GM18507 (cell line): ENCODE results near the gene SETD6.
"Not testable (repeated sequence)": the region's sequence is repeated elsewhere in the genome, so short reads cannot be mapped to it uniquely, and the experiment has no call there.

Experiments used
- DNase-seq: peaks from one replicate; pipeline ENCODE4 v3.0.0; 2011; ENCODE audit warnings: low read depth; ENCODE audit not compliant: insufficient read length; ENCODE audit errors: extremely low spot score
- FAIRE-seq: peaks from 2 replicates; lab custom pipeline; 2011; peaks lifted over from hg19 to GRCh38; lab: Jason Lieb, UNC

The SETD6 gene, protein sequence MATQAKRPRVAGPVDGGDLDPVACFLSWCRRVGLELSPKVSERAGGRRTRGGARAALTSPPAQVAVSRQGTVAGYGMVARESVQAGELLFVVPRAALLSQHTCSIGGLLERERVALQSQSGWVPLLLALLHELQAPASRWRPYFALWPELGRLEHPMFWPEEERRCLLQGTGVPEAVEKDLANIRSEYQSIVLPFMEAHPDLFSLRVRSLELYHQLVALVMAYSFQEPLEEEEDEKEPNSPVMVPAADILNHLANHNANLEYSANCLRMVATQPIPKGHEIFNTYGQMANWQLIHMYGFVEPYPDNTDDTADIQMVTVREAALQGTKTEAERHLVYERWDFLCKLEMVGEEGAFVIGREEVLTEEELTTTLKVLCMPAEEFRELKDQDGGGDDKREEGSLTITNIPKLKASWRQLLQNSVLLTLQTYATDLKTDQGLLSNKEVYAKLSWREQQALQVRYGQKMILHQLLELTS

DNA sequence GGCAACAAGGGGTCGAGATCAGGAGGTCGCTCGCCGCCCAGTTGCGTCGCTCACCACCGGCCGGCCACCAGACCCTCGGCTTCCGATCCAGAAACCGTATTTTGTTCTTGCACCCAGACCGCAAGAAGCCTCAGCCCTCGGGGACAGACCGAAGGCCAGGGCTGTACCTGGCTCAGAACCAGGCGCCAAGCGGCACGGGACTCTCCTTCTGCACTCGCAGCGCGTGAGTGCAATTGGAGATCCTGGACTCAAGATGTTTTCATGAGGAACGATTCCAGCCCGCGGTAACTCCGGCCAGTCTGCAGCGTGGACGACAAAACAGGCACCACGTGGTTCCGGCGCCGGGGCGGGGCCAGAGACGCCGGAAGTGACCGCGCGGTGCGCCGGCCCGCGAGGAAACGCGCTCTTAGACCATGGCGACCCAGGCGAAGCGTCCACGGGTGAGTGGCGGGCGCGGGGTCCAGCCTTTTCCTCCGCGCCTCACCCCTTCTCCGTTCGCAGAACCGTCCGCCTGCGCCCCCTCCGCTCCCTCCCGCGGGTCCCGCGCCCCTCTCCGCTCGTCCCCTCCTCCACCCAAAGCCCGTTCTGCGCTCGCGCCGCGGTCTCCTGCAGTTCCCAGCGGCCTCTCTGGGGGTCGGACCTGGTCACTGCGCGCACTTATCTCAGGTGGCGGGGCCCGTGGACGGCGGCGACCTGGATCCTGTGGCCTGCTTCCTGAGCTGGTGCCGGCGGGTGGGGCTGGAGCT lies at the start of gene SETD6:
Gene SETD6 (plus strand): TSS at position 393 of the 746 bp plus-strand sequence. CDS start 21 bp downstream, at position 414.
- FAIRE-seq = peak; percentile 81
- peak; percentile 67 for DNase-seq

DNA sequence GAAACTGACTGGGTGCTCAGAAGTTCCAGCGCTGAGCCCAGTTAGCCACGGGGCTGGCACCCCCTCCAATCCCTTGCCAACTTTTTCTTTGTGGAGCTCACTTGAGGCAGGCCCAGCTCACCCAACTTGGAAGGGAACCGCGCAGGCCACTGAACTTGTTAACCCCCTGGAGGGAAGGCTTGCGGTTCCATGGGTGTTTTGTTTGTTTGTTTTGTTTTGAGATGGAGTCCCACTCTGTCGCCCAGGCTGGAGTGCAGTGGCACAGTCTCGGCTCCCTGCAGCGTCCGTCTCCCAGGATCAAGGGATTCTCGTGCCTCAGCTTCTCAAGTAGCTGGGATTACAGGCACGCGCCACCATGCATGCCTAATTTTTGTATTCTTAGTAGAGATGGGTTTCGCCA lies 49.5 kb upstream of the SETD6 start:
- DNase-seq = no peak
- FAIRE-seq = no peak

DNA sequence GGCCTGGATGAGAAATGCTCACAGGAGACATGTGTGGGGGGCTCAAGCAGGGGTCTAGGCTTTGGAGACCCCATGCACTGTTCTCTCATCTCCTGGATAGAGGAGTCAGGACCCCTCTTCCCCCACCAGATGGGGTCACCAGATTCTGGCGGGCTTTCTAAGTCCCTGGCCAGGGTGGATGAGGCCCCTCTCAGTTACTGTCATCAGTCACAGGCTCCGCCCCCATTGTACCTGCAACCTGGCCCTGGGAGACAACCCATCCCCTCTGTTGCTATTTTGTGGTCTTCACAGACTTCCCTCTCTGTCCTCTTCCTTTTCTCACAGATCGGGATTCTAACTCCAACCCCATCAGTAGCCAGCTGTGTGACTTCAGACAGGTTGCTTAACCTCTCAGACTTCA lies 48.9 kb upstream of the SETD6 start:
- DNase-seq (no peak), FAIRE-seq (no peak)

DNA sequence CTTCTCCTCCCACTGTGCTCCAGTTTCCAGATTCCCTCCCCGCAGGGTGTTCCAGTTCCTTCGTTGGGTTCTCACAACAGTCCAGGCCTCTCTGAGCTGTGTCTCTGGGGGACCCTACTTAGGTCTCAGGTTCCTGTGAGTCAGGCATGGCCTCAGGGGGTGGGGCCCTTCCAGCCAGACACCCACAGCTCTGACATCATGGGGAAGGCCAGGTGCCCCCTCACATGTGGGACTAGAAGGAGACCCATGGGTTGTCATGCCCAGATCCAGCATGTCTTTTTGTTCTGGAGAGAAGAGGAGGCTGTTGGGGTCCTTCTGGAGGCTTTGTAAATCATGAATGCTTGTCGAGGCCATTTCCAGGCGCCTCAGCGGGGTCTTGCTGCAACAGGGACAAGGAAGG lies 47.4 kb upstream of the SETD6 start:
- DNase-seq (no peak), FAIRE-seq (no peak)

DNA sequence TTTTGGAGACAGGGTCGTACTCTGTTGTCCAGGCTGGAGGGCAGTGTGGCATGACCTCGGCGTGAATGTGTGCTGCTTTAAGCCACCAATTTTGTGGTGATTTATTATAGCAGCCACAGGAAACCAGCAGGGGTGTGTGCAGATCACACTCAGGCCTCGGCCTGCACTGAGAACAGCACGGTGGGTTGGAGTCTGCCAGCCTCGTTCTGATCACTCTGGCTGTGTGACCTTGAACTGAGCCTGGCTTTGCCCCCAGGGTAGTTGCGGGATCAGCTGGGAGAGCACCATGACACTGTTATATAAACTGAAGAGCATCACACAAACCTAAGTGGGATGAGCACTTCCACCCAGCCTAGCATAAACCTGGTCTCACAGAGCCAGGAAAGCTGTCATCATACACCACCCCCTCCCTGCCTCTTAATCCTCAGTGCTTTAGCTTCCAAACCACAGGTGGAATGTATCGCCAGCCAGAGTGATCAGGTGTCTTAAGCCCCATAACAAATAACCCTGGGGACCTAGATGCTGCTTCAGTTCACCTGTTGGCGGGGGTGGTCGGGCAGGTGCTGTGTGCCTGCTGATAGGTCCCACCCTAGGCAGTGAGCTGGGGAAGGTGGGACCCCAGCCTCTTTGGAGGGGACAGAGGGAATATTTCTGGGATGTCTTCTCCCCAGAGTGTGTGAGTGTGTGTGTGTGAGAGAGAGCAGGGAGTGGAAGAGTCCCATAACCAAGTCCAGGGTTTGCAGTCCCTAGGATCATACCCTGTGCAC lies 43.9 kb upstream of the SETD6 start:
- no peak for DNase-seq
- no peak for FAIRE-seq

DNA sequence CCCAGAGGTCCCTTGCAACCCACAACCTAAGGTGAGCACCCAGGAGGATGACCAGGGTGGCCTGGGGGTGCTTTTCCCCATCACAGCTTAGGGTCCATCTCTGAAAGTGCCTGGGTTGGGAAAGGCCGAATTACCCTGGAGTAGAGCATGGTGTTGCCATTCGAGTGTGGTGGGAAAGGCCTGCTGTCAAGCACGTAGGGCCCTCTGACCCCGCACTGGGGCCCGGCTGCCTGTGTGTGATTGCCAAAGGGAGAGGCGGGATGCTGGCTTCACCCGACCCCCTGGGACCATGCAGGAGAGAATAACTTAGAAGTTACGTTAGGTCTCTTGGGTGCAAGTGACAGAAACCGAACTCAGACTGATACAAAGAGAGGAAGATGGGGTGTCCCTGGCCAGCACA lies 43.1 kb upstream of the SETD6 start:
- no peak for FAIRE-seq
- no peak for DNase-seq

DNA sequence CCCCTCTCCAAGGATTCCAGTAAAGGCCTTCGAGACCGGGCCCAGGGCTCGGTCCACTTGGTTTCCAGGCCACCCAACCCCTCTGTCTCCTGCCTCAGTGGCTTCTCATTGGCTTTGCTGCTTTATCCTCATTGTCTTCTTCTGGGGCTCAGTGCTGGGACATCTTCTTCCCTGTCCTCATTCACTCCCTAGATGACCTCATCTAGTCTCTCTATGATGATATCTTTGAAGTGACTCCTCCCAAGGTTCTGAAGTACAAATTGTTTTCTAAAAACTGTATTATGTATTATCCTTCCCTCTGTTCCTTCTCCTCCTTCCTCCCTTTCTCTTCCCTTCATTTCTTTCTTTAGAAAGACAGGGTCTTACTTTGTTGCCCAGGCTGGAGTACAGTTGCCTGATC lies 42.5 kb upstream of the SETD6 start:
- DNase-seq (no peak), FAIRE-seq (no peak)

DNA sequence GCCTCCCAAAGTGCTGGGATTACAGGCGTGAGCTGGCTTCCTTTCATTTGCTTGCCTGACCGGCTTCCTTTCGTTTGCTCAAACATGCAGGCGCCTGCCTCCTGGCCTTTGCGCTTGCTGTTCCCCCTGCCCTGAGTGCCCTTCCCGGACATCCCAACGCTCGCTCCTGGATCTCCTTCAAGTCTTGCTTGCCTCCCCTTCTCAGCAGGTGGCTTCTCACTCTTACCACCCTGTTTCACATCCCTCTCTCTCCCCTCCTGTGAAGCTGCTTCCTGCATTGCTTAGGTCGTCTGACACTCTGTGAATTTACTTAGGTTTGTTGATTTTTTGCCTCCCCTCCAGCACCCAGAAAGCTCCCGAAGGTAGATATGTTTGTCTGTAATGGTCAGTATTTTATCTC lies 41.0 kb upstream of the SETD6 start:
- DNase-seq (no peak), FAIRE-seq (no peak)

DNA sequence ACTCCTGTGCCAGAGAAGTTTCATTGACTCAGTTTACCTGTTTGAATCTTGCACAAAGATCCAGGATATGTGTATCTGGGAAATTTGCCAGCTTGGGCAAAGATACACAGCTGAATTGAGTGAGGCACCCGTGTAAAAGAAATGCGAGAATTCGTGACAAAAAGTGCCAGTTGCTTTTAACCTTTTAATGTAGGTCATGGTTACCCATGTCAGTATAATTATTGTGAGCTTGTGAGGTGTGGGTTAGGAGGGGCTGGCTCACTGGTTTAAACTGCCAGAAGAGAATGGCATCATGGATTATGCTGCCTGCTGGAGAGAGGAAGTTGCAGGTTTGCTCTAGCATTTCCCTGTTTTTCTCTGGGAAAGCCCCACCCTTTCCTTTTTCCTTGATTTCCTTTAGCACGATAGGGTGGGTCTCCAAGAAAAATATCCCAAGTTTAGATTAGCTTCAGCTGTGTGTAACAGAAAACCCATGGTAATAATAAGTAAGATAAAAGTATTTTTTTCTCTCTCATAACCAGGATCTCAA lies 40.2 kb upstream of the SETD6 start:
- FAIRE-seq (no peak), DNase-seq (no peak)

DNA sequence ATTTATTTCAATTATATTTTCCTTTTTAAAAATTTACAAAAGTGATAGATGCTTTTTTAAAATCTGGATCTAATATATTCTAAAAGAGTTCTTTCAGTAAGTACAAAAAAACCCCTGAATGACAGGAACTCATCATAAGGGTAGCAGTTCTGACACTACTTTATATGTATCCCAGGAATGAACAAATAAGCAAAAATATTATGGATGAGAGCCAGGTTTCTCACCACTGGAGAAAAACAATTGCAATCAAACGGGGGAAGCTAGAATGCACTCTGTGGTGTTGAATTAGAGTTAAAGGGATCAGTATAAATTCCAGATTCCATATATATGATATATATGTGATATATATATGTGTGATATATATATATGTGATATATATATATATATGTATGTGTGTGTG lies 38.5 kb upstream of the SETD6 start:
- no peak for FAIRE-seq
- no peak for DNase-seq

DNA sequence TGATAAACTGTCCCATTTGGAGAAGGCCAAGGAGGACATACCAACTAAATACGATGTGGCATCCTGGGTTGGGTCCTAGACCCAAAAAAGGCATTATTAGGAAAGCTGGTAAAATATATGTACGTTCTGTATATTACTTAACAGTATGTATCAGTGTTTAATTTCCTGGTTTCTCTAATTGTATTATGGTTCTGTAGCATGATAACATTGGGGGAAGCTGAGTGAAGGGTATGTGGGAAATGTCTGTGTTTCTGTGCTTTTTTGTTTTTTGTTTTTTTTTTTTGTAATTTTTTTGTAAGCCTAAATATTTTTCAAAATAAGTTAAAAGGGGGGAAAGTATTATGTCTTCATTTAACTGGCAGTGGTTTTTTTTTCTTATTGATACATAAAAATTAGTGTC lies 36.9 kb upstream of the SETD6 start:
- FAIRE-seq (no peak), DNase-seq (no peak)

DNA sequence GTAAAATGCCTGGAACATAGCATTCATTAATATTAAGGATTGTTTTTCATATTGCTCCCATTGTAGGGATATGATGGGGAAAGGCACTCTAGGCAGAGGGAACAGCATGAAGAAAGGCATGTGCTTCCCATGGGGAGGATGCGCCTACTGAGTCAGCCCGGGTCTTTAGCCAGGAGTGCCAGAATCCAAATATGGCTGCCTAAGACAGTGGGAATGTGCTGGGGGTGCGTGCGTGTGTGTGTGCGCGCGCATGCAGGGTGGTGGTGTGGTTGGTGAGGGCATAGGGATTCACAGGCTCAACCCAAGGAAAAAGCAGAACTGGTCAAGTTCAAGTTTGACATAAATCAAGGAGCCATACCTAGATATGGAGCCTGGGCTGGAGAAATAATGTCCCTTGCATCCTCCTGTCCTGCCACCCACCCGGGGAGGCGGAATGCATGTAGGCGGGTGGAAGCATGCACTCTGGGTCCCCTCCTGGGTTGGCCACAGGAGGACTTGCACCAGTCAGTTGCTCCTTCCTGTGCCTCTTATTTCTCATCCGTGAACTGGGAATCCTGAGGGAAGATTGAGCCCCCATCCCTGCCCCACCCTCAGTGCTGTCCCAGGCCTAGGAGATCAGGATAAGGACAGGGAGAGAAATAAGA lies 34.0 kb upstream of the SETD6 start:
- no peak for FAIRE-seq
- DNase-seq = no peak

DNA sequence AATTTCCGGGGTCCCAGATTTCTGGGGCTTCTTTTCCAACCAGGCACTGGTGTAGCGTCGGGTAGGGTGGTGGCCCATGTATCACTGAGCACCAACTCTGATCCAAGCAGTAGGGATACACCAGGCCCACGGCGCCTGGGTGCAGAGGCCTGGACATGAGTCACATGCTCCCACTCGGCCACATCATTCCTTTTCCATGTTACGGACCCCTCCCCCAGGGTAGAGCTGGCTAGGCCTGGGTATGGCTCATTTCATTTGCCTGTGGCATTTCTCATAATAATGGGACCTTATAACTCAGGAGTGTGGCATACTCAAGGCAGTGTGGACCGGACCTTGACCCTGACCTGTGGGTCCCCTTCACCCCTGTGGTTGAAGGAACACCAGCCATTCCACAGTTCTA lies 33.4 kb upstream of the SETD6 start:
- FAIRE-seq = no peak

DNA sequence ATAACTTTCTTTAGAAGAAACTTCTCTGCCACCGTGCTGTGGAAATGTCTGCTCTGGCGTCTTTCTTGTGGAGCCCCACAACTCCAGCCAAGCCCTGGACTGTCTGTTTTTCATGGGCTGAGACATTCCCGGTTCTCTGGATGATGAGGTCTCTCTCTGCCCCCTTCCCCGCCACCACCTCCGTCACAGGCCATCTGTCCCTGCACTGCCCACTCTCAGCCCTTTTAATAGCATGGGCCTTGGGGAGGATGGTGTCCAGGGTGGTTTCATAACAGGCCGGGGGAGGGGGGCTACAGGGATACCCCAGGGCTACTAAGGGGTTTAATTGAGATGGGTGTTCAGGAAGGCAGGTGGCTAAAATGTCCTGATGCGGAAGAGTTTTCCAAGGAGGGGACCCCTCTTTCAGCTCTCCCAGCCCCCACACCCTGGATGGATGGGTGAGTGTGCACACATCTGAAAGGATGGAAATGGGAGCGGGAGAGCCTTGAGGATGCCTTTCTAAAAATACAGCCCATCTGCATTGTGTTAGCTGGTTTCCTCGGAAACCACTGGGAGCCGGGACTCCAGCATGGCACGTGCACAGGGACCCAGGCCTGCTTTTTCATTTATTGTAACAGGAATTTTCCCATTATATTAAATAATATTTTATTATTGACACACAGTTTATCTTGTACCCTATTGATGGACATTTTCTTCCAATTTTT lies 30.0 kb upstream of the SETD6 start:
- DNase-seq = no peak
- no peak for FAIRE-seq

More for the DNA sequence above, 33.4 kb upstream of the SETD6 start:
- no peak for DNase-seq

DNA sequence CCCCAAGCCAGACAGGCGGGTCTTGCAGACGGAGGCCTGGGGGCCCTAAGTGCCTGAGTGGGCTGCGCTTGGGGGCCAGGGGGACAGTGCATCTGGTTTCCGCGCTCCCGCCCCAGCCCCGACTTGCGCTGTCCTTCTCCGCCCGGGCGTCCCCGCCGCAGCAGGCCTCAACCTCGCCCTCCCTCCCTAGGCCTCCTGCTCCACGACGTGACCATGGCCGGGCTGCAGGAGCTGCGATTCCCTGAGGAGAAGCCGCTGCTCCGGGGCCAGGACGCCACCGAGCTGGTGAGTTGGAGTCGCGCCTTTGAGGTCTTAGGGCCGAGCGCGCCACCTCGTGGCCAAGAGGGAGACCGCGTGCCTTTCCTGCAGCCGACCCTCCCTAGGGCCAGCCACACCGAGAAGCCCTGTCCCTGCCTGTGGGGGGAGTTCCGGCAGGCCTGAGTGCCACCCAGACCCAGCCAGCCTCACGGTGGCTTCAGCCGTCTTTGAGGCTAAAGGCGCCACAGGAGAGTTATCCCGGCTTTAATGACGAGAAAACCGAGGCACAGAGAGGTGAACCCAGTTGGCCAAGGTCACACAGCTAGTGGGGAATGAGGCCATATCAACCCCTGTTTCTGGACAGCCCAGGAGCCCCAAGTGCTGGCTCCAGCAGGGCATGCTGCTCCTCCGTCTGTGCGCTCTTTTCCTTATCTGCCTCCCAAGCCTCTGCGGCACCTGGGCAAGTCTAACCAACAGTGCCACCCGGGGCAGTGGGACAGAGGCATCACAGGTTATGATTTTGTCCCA lies 27.6 kb upstream of the SETD6 start:
- FAIRE-seq (peak; percentile 86), DNase-seq (peak; percentile 79)

DNA sequence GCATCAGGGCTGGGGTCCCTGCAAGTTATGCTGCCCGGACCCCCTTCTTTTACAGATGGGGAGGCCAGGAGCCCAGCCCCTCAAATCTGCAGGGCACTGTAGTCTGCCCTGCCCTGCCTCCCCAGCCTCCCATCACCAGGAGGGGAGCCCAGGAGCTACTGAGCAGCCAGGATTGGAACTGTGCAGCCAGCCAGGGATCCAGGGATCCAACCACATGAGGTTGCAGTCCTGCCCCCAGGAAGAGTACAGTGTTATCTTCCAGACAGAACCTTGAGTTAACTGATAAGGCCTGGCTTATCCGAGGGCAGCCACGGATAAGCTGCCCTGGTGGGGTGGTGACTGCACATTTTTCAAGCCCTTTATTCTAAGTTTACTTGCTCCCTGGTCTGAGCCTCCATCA lies 26.8 kb upstream of the SETD6 start:
- no peak for DNase-seq
- no peak for FAIRE-seq

DNA sequence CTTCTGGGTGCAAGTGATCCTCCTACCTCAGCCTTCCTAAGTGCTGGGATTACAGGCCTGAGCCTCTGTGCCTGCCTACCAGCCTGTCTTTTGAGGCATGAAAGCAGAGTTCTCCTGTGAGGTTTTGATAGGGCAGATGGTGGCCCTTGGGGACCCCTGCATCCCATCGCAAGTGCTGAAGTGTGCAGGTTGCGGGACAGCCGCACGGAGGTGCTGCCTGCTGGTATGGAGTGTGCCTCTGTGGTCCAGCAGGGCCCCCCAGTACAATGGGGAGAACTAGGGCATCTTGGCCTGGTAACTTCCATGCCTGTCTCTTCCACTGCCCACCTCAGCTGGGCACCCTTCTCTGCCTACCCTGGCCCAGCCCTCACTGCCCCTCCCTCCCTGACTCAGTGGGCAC lies 25.3 kb upstream of the SETD6 start:
- FAIRE-seq (no peak), DNase-seq (no peak)

DNA sequence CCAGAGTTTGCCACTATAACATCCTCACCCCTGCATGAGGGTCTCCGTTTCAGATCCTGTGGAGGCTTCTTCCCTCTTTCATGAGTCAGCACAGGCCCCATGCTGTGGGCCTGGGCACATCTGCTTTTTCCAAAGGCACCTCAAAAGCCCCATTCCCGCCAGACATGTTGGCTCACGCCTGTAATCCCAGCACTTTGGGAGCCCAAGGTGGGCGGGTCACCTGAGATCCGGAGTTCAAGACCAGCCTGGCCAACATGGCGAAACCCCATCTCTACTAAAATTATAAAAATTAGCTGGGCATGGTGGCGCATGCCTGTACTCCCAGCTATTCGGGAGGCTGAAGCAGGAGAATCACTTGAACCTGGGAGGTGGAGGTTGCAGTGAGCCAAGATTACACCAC lies 24.8 kb upstream of the SETD6 start:
- not testable (repeated sequence) for FAIRE-seq, DNase-seq
